NB4 (cell line): ENCODE data around the gene DNAH1.

Experiments used
- MYC ChIP-seq: IDR thresholded peaks from 2 replicates; pipeline ENCODE4 v1.6.1; 2011; ENCODE audit warnings: low read depth, low read length
- POLR2A ChIP-seq: IDR thresholded peaks from 2 replicates; pipeline ENCODE4 v1.6.1; 2011; ENCODE audit warnings: mild to moderate bottlenecking; ENCODE audit not compliant: insufficient read length; ENCODE audit errors: extremely low read depth
- TF ChIP-seq, protein P1 (sequence below): IDR thresholded peaks from 2 replicates; pipeline ENCODE4 v1.6.1; 2011; ENCODE audit warnings: low read depth, low read length
- TF ChIP-seq, protein P2 (sequence below): IDR thresholded peaks from one replicate; pipeline ENCODE4 v1.5.1; 2012; ENCODE audit warnings: low read depth, low read length

DNA sequence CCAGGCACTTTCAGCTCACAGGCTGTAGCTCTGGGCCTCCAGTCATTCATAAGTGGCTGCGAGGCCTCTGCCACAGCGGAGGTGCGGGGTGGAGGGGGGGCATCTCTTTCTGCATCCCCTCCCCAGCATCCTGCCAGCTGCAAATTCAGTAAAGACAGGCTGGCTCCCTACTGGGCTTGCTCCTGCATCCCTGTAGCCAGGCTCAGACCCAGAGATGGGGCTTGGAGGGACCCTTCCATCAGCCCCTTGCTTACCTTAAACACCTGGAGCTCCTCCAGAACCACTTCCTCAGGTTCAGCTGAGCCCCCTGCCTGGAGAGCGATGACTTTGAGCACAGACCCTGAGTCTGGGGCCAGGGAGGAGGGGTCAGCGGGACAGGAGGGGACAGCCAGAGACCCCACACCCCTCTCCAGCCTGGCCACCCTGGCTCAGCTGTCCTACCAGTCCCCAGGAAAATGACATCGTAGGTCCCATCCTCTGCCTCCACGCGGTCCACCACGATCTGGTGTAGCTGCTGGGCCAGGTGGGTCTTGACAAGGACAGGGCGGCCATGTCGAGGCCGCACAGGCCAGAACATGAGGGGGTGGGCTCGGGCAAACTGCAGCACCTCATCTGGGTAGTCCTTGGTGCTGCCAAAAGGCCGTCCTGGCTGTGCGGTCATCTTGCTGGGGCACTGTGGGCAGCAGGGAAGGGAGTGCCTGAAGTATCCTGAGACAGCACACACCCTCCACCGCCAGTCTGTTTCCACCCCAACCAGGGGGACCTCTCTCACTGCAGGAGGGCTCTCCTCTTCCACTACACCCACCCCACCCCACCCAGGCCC is 123.5 kb downstream of the DNAH1 start:
- TF ChIP-seq, protein P1, sequence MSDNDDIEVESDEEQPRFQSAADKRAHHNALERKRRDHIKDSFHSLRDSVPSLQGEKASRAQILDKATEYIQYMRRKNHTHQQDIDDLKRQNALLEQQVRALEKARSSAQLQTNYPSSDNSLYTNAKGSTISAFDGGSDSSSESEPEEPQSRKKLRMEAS: no peak
- TF ChIP-seq, protein P2, sequence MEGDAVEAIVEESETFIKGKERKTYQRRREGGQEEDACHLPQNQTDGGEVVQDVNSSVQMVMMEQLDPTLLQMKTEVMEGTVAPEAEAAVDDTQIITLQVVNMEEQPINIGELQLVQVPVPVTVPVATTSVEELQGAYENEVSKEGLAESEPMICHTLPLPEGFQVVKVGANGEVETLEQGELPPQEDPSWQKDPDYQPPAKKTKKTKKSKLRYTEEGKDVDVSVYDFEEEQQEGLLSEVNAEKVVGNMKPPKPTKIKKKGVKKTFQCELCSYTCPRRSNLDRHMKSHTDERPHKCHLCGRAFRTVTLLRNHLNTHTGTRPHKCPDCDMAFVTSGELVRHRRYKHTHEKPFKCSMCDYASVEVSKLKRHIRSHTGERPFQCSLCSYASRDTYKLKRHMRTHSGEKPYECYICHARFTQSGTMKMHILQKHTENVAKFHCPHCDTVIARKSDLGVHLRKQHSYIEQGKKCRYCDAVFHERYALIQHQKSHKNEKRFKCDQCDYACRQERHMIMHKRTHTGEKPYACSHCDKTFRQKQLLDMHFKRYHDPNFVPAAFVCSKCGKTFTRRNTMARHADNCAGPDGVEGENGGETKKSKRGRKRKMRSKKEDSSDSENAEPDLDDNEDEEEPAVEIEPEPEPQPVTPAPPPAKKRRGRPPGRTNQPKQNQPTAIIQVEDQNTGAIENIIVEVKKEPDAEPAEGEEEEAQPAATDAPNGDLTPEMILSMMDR: no peak
- no peak for TF ChIP-seq POLR2A
- TF ChIP-seq MYC: no peak
